ENCODE data around the gene UBA6. TPM values are rescaled to one million over a fixed set of nuclear protein-coding genes. Genes with fewer than 3 reads are reported as not detected.

Gene UBA6
- total and polyA plus RNA-seq, 9 of the 15 experiments (the other 6 are each of a cell fraction or from before 2014, with no cell fraction given), result 22.9 to 139 (median 94.6) TPM

DNA sequence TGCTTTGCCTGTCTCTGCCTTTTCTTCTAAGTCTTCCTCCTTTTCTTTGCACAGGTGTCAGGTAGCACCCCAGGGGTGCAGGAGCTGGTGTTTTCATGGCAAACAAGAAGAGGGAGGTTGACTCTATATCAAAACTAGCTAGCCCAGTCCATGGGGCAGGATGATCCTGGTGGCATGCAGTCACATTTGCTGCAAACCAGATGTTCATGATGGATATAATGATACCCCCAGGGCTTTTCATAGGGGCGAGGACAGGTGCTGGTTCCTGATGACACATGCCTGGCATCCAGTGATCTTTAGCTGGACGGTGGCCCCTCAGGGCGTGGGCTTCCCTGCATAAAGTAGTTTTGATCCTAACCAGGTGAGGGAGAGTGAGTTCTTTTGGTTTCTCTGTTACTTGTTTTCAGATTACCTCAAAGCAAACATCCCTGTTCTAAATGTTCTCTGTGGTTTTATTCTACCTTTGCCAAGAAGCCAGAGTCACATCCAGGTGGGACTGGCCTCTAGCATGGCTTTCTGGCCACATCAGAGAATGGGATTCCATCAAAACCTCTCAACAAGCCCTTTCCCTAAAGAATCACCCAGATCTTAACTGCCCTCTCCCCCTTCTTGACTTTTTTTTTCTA lies 11.2 kb upstream of the UBA6 start:
- BruUV-seq (replicated peaks), result no TSS peak

More for the DNA sequence above, 11.2 kb upstream of the UBA6 start:
- 77% methylated on average over 3 of the region's 3 CpGs for WGBS (ENCODE audit: insufficient coverage, low coverage, missing lambda C conversion rate)
- intact Hi-C loops (cut with micrococcal nuclease) (no loop called here), in situ Hi-C loops (cut with MboI) (no loop called here)
- no peak for TF ChIP-seq ZNF668 (CRISPR knock-in tag; IDR thresholded peaks at IDR 0.05)
- TF ChIP-seq MED1 (CRISPR knock-in tag; IDR thresholded peaks at IDR 0.05; ENCODE audit: borderline replicate concordance), result no peak
- no peak for TF ChIP-seq MCM7 (IDR thresholded peaks at IDR 0.05)
- no peak for TF ChIP-seq FOXK2 (conservative IDR thresholded peaks at IDR 0.05 in 1 of 2, IDR thresholded peaks at IDR 0.05 in 1 of 2; ENCODE audit: low read depth in 2 of 2)
- no peak for TF ChIP-seq SIX5 (IDR thresholded peaks at IDR 0.05; ENCODE audit: borderline replicate concordance in 1 of 2, insufficient read depth in 1 of 2, low read depth in 1 of 2, low read length in 2 of 2)
- no peak for TF ChIP-seq EP300 (IDR thresholded peaks at IDR 0.05; ENCODE audit: low read length)
- no peak for TF ChIP-seq RFX7 (CRISPR knock-in tag; IDR thresholded peaks at IDR 0.05)
- no peak for TF ChIP-seq KLF1 (tag; IDR thresholded peaks at IDR 0.05)
- TF ChIP-seq SRF (CRISPR knock-in tag; IDR thresholded peaks at IDR 0.05), result no peak
- no peak for TF ChIP-seq XRCC5 (IDR thresholded peaks at IDR 0.05; ENCODE audit: low read depth, low read length)
- TF ChIP-seq RBM25 (IDR thresholded peaks at IDR 0.05; ENCODE audit: low read depth, low read length, severe bottlenecking), result no peak
- TF ChIP-seq, protein P1, sequence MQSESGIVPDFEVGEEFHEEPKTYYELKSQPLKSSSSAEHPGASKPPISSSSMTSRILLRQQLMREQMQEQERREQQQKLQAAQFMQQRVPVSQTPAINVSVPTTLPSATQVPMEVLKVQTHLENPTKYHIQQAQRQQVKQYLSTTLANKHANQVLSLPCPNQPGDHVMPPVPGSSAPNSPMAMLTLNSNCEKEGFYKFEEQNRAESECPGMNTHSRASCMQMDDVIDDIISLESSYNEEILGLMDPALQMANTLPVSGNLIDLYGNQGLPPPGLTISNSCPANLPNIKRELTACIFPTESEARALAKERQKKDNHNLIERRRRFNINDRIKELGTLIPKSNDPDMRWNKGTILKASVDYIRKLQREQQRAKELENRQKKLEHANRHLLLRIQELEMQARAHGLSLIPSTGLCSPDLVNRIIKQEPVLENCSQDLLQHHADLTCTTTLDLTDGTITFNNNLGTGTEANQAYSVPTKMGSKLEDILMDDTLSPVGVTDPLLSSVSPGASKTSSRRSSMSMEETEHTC (IDR thresholded peaks at IDR 0.05), result no peak
- TF ChIP-seq SAP30 (IDR thresholded peaks at IDR 0.05; ENCODE audit: borderline replicate concordance, insufficient read depth, low read depth, low read length, poor library complexity, severe bottlenecking), result no peak
- Histone ChIP-seq H3K79me2 (ENCODE audit: control insufficient read depth, insufficient read depth, low read length) (peaks cover 97% of the 10 kb centered on the region), H3K4me1 (replicated peaks in 1 of 2; ENCODE audit: control insufficient read depth in 2 of 2, insufficient read depth in 2 of 2, low read length in 2 of 2) (peaks cover 30 to 34% of the 10 kb centered on the region in 2 experiments), H3K27me3 (ENCODE audit: control insufficient read depth in 2 of 2, insufficient read depth in 2 of 2, low read length in 2 of 2) (no peaks in the 10 kb centered on the region), H3K9me3 (replicated peaks; ENCODE audit: control insufficient read depth, insufficient read depth, low read depth, low read length) (no peaks in the 10 kb centered on the region; the same call in 1 of the 2 replicates), H2AFZ (ENCODE audit: low read depth, low read length) (no peak overlapping the region), H3K36me3 (ENCODE audit: control insufficient read depth, insufficient read depth, low read length) (peaks cover 15% of the 10 kb centered on the region; the same call in 2 of the 3 replicates), H3K9me1 (ENCODE audit: control insufficient read depth, insufficient read depth, low read length) (no peaks in the 10 kb centered on the region), H3K4me3 (no peak overlapping the region), H3K4me2 (ENCODE audit: insufficient read depth, low read length) (no peak overlapping the region), H4K20me1 (replicated peaks; ENCODE audit: control insufficient read depth, insufficient read depth, low read length) (peaks cover 7% of the 10 kb centered on the region; the same call in 1 of the 2 replicates), H3K9ac (ENCODE audit: insufficient read depth in 1 of 2, low read depth in 2 of 2, low read length in 2 of 2) (no peak overlapping the region), H3K27ac (ENCODE audit: extremely low read depth, low read depth, low read length) (no peak overlapping the region)
- CTCF ChIA-PET (ENCODE audit: low intra/inter-chr PET ratio), result no interaction called here
- POLR2A ChIA-PET, result interaction anchor here (0.9 to 3.1 kb wide), 5 partner anchors 9 to 167 kb away, joined by 3 to 13 read pairs (median 5); partner anchors contain the start of genes CENPC and UBA6
- DNase-seq (ENCODE audit: extremely low read depth in 1 of 4, low spot score in 3 of 4) (no peak), FAIRE-seq (no peak), ATAC-seq (no peak)

Measured in K562 (cell line).